HG03432 (cell line): ENCODE results near the gene KRTAP13-2.

Experiments
- ATAC-seq: cut with Tn5 transposase; IDR thresholded peaks from one replicate; pipeline ENCODE4 v1.9.1; 2021; ENCODE audit warnings: mild to moderate bottlenecking, moderate library complexity; ENCODE audit not compliant: unreplicated experiment

The KRTAP13-2 gene

DNA sequence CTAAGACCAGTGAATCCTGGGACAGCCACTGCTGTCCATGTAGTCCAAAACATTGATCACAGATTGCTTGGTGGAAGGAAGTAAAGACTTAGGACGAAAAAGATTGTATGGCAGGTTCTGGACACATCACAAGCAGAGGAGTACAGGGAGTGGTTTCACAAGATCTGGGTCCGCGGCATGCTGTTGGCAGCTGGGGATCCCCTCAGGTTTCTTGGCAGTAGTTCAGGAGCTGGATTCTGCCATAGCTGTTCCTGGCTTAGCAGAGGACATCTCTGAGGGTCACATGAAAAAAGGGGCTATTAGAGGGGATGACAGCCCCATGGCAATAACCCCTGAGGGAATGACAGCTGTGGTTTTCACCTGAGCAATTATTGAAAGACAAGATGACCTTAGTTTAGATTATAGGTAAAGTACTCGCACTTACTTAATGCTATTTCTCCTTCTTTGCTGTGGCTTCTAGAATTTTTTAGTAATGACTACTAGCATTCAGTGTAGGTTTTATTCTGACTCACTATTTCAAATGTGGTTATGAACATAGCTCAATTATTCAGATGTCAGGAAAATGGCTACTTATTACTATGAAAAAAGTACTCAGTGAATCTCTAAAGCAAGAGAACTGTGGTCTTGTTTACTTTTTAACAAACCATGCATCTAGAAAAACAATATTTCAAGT lies 42.7 kb downstream of the KRTAP13-2 start:
- ATAC-seq: no peak

DNA sequence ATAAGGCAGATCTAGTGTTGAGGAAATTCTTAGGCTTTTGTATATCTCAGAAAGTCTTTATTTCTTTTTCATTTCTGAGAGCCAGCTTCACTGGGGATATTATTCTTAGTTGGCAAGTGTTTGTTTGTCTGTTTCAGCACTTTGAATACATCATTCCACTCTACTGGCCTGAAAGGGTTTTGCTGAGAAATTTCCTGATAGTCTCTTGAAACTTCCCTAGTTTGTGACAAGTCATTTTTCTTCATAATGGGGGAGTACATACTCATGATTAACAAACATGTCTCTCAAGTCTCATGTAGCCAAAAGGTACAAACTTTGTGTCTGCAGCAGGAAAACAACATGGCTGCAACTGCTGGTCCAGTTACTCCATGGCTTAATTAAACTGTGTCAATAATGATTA lies 45.7 kb downstream of the KRTAP13-2 start:
- ATAC-seq: no peak
